Superior temporal gyrus (tissue), 1 donor: Measurements from ENCODE around the gene GBP3.
A peak's percentile ranks its signal among the peaks of the same experiment; 100 is the strongest.
"Not testable (repeated sequence)": the region's sequence is repeated elsewhere in the genome, so short reads cannot be mapped to it uniquely, and the experiment has no call there.

Source experiments
- DNase-seq: peaks from one replicate; pipeline ENCODE4 v3.0.0-alpha.2; 2016; ENCODE audit errors: extremely low spot score

Gene GBP3

DNA sequence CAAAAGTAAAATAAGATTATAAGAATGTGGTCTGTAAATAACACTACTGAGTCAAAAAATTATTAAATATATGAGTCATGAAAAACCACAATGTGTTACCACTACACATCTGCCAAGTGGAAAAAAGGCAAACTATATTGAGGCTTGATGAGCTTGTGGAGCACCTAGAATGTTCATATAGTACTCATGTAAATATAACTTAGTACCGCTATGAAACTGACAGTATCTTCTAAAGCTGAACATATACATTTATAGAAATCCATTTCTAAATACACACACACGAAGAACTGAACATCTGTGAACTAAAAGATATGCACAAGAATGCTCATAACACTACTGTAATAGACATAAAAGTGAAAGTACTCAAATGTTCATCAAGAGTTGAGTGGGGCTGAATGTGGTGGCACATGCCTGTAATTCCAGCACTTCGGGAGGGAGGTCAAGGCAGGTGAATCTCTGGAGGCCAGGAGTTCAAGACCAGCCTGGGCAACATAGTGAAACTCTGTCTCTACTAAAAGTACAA is 18.5 kb upstream of the GBP3 start:
- DNase-seq, result no peak

DNA sequence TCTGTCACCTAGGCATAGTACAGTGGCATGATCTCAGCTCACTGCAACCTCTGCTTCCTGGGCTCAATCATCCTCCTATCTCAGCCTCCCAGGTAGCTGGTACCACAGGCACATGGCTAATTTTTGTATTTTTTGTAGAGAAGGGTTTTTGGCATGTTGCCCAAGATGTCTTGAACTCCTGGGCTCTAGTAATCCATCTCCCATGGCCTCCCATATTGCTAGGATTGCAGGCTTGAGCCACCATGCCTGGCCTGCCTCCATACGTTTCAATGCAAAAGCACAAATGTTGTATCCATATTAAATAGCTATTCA is 17.6 kb upstream of the GBP3 start:
- DNase-seq, result no peak

DNA sequence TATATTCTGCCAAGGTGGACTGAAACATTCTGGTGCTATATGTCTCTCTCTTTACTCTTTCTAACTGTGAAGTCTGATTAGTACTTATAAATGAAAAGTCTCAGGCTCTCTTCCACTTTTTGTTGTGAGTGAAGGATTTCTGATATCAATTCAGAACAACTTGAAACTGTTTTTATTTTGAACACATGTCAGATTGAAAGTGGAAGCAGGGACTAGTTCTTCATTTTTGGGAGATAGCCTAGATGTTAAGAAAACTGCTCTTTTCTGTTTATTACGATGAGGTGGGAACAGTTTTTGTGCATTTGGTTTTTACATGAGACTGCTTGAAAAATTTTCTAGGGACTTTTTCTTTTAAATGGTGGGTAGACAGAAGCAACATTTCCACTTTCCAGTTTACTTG is 14.5 kb upstream of the GBP3 start:
- DNase-seq, result no peak

DNA sequence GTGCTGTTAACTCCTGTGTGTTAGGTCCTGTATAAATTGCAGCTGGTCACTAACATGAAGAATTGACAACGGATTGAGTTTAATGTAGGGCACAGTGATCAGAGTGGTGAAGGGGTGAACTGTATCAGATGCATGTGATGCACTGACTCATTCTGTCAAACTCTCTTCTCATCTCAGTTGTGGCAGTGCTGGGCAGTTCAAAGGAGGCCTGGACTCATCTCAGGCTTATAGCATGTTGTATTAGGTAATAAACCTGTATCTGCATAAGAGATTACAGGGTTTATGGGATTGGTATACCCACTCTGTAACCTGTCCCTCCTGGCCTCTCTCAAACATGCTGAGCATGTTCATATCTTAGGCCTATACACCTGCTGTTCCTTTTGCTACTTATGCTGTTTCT is 12.4 kb upstream of the GBP3 start:
- no peak for DNase-seq

DNA sequence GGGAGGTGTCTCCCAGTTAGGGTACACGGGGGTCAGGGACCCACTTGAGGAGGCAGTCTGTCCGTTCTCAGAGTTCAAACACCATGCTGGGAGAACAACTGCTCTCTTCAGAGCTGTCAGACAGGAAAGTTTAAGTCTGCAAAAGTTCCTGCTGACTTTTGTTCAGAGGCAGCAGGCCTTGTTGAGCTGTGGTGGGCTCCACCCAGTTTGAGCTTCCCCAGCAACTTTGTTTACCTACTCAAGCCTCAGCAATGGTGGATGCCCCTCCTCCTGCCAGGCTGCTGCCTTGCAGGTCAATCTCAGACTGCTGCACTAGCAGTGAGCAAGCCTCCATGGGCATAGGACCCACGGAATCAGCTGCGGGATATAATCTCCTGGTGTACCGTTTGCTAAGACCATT is 11.3 kb upstream of the GBP3 start:
- not testable (repeated sequence) for DNase-seq

DNA sequence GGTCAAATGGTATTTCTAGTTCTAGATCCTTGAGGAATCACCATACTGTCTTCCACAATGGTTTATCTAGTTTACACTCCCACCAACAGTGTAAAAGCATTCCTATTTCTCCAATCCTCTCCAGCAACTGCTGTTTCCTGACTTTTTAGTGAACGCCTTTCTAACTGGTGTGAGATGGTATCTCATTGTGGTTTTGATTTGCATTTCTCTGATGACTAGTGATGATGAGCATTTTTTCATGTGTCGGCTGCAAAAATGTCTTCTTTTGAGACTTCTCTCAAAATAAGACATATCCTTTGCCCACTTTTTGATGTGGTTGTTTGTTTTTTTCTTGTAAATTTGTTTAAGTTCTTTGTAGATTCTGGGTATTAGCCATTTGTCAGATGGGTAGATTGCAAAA is 6.4 kb upstream of the GBP3 start:
- DNase-seq, result not testable (repeated sequence)

DNA sequence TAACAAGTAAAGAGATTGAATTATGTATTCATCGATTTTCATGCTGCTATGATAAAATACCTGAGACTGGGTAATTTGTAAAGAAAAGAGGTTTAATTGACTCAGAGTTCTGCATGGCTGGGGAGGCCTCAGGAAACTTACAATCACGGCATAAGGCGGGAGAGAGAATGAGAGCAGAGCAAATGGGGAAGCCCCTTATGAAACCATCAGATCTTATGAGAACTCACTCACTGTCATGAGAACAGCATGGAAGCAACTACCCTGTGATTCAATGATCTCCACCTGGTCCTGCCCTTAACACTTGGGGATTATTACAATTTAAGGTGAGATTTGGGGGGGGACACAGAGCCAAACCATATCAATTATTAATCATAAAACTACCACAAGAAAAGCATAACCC is 3.3 kb upstream of the GBP3 start:
- DNase-seq, result no peak

DNA sequence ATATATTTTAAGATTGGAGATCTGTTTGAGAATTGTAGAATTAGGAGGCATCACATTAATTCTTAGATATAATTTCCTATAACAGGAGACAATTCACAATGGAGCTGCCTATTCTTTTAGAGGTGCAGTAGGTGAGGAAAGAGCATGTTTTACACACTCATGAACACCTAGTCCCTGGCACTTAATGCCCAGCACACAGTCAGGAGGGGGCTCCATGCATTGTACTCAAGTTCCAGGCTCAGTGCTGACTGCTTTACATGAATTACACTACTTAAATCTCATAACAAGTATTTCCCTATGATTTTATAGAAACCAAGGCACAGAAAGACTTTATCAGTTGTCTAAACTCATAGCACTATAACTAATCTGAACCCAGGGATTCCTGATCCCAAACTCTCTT is 360 bp upstream of the GBP3 start:
- no peak for DNase-seq

DNA sequence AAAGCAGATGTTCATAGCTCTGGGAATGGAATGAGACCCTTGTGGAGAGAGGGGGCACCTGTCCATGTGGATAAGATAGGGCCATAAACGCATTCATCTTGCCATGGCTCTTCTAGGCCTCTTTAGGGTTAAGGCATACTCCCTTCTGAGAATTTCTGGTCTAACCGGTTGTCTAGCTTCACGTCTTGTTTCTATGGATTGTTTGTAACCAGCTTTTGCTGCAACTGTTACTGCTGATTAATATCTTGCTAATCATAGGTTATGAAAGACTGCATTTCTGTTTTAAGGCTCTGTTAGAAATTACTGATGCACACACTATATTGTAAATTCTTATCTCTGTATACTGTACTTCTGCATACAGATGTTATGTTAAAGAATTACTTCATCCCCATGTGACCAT is 4.3 kb downstream of the GBP3 start:
- not testable (repeated sequence) for DNase-seq

DNA sequence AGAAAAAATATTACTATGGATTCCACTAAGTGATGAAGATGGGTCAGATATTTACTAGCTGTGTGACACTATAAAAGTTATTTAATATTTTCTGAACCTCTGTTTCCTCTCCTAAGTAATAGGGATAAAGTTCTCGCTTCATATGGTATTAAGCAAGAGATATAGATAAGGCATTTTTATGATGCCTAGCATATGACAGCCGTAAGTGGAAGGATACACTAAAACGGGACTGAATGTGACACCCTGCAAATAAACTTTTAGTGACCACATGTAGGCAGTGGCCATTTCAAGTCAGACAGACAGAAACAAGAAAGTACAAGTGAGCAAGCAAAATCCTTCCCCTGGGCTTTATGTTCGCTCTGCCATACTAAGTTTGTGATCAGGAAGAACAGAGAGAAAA is 14.2 kb downstream of the GBP3 start:
- peak; percentile 2 for DNase-seq

DNA sequence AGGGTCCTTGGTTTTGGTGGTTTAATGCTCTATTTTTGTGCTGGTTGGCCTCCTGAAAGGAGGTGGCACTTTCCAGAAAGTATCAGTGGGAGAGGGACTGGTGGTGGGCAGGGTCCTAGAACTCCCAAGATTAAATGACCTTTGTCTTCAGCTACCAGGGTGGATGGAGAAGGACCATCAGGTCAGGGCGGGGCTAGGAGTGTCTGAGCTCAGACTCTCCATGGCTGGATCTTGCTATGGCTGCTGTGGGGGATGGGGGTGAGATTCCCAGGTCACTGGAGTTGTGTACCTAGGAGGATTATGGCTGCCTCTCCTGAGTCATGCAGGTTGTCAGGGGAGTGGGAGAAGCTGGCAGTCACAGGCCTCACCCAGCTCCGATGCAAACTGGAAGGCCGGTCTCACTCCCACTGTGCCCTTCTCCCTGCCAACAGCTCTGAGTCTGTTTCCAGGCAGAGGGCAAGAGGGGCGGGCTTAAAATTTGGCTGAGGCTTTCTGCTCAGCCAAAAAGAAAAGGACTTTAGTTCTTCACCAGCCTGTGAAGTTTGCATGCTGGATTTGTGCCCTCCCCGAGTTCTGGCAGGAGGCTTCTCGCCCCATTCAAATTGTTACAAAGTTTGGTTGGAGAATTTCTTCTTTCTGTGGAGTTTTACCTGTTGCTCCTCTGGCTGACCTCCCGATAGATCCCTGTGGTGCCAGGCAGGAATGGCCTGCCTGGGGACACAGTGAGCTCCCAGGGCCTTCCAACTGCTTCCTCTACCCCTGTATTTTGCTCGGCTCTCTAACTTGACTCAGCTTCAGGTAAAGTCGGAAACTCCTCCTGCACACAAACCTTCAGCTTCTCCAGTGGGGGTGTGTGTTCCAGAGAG is 17.1 kb downstream of the GBP3 start:
- DNase-seq, result no peak

DNA sequence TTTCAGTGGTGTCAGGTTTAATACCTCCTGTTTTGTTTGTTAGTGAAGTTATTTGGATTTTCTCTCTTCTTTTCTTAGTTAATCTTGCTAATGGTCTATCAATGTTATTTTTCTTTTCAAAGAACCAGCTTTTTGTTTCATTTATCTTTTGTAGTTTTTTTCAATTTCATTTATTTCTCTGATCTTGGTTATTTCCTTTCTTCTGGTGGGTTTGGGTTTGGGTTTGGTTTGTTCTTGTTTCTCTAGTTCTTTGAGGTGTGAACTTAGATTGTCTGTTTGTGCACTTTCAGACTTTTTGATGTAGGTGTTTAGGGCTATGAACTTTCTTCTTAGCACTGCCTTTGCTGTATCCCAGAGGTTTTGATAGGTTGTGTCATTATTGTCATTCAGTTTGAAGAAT is 20.5 kb downstream of the GBP3 start:
- not testable (repeated sequence) for DNase-seq

DNA sequence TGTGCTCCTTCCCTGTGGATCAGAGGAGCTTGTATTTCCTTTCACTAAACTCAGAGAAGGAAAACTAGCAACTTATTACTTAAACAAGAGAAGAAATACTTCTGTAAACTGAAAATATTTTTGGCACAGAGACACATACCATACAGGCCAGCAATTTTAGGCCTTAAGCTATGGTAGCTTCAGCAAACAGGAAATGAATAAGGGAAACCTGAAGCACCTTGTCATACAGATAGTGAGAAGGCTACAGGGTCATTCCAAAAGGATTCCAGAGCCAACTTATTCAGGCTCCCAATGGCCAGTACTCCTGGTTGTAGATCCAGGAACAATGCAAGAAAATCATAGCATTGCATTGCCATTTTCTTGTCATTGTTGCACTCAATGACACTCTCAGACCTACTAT is 21.2 kb downstream of the GBP3 start:
- DNase-seq, result no peak

DNA sequence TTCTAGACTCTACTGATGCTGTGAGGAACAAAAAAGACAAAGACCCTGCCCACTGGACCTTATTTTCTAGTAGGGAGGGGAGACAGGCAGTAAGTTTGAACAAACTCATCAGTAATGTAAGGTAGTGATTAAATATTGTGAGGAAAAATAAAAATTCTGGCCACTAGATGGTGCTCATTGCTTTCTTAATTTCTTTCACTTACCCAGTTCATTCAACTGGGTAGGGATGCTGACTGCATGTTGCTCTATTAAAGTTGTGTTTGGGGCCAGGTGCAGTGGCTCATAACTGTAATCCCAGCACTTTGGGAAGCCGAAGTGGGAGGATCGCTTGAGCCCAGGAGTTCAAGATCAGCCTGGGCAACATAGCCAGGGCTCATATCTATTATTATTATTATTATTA is 23.9 kb downstream of the GBP3 start:
- peak; percentile 99 for DNase-seq

DNA sequence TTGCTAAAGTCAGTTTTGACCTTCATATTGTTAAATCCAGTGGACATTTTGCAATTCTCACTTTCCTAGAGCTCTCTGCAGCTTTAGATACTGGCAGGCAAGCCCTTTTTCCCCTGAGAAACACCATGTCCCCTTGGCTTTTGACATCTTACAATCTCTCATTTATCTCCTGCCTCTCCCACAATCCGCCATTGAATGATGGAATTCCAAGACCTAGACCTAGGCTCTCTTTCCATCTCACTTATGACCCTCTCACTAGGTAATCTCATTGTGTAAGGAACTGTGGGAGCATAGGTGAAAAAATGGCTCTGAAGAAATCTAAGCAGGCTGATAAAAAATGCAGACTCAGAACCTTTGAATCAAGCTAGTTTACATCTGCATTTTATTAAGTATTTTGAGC is 32.2 kb downstream of the GBP3 start:
- no peak for DNase-seq

DNA sequence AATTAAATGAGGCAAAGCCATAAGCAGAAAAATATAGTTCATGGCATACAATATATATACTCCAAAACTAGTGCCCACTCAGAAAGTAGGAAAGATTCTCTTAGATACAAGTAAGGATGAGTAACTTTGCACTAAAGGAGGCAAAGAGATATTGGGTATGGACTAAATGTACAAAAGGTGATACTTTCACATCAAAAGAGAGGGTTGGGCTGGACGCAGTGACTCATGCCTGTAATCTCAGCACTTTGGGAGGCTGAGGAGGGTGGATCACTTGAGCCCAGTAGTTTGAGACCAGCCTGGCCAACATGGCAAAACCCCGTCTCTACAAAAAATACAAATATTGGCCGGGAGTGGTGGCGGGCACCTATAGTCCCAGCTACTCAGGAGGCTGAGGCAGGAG is 37.0 kb downstream of the GBP3 start:
- DNase-seq, result no peak

DNA sequence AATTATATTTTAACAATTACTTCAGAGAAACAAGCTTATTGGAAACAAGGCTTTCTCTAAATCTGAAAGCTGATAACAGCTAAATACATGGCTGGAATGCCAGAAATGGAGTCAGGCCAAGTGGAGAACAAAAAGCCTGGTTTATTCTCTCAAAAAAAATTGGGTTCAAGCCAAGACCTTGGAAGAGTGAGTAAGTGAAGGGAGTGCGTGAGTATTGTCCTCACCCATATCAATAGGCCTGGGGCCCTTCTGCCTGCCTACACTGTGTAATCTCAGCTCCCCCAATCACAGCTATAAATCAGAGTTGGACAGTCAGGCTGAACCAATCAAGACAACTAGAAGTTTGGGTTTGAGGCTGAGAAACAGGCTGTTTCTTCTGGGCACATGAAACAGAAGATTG is 37.6 kb downstream of the GBP3 start:
- peak; percentile 94 for DNase-seq

DNA sequence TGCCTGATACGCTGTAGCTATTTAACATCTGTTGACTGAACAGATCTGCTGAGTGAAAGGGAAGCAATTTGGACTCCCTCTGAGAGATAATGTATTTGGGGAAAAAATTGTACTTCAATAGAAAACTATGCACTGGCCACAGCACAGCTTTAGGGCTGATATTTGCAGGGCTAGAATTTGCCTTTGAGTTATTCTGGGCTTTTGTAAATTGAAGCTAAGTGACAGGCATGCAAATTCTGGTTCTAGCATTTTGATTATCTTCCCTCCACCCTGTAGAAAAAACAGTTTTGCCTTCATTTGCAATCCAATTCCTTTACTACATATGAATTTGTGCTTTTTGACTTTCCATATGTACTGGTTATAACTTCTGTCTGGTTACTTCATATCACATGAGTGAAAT is 38.1 kb downstream of the GBP3 start:
- DNase-seq, result no peak

DNA sequence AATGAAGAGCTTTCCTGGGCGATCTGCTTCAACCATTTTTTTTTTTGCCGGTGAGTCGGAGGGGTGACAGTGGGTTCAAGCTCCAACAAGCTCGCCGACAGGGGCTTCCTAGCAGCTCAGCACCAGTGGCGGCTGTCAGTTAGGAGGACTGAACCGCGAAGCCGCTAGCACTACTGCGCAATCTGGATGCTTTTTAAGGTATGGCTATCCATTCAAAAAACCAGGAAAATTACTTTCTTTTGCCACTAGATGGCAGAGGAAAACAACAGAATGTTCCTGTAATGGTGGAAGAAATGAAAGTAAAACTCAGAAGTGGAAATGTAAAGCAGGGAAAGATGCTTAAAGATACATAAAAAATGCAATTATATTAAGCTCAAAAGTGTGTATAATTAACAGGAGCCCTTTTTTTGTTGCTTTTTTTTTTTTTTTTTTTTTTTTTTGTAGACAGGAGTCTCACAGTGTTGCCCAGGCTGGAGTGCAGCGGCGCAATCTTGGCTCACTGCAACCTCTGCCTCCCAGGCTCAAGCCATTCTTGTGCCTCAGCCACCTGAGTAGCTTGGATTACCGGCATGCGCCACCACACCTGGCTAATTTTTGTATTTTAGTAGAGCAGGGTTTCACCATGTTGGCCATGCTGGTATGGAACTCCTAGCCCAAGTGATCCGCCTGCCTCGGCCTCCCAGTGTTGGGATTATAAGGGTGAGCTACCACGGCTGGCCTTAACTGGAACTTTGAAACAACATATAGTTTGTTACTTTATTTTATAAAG is 38.7 kb downstream of the GBP3 start:
- DNase-seq, result peak; percentile 89

DNA sequence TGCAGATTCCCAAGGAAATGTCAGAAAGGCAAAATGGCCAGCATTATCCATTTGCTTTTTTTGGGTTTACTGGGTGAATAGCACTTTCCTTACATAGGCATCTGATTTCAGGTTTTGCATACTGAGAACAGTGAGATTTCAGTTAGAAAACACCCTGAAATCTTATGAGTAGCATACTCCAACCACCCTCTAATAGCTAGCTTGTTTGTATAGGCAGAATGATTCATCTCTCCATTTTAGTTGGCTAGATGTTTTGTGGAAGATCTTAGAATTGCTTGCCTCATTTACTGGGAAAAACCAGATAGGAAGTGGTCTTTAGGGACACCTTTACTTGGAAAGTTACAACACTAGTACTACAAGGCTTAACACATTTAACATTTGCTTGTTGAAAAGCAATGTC is 40.6 kb downstream of the GBP3 start:
- DNase-seq, result no peak

DNA sequence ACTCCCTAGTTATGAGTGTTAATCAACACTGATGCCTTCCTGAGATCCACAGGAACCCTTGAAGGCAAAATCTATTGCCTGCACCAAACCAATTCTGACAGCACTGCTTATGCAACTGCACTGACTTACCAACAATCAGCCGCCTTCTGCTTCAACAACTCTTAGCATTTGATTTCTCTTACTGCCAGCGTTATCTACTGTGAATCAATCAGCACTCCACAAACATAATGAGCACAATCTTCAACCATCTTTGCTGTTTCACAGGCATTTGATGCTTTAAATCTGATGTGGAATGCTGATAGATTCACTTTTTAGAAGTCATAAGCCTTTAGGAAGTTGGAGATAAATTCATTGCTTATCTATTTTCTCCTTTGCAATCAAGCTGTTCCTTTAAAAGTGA is 41.2 kb downstream of the GBP3 start:
- DNase-seq, result not testable (repeated sequence)

DNA sequence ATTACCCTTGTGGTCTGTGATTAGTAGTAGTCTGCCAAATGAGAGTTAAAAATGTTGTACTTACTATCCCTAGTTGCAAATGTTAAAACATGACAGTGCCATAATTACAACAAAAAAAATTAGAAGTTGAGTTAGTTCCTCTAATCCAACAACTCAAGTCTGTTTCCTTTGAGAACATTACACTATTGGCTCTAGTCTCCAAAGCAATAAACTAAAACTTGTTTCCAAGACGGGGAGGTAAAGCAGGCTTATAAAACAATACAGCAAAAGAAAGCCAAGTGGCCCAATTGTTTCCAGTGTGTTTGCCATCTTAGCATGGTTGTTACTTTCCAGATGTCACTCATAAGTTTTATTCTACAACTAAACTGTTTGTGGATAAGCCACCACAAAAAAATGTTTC is 41.8 kb downstream of the GBP3 start:
- no peak for DNase-seq

DNA sequence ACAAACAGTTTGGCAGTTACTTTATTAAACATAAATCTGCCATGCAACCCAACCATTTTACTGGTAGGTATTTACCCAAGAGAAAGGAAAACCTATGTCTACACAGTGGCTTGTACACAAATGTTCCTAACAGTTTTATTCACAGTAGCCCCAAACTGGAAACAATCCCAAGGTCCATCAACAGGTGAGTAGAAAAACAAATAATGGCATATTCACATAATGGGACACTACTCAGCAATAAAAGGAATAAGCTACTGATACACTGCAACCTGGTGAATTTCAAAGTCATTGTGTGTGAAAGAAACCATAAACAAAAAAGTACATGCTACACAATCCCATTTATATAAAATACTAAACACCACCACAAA is 42.9 kb downstream of the GBP3 start:
- DNase-seq, result no peak
